Bronchial epithelial cell (primary cell): ENCODE measurements around the gene MOSMO. TPM values are rescaled to one million over a fixed set of nuclear protein-coding genes. Genes with fewer than 3 reads are reported as not detected.

ENCODE experiments used
- DNase-seq: peaks from one replicate; pipeline ENCODE4 v3.0.0-alpha.2; 2010; ENCODE audit warnings: low read depth
- FAIRE-seq: peaks from 2 replicates; lab custom pipeline; 2011; peaks lifted over from hg19 to GRCh38; lab: Jason Lieb, UNC
- H3K27me3 ChIP-seq: 2 replicates; pipeline ENCODE4 v1.5.1; 2011; ENCODE audit warnings: low read length; ENCODE audit not compliant: control insufficient read depth, insufficient read depth
- H3K36me3 ChIP-seq: 2 replicates; pipeline ENCODE4 v1.5.1; 2011; ENCODE audit warnings: low read length; ENCODE audit not compliant: control insufficient read depth, insufficient read depth
- H3K4me3 ChIP-seq: 2 replicates; pipeline ENCODE4 v1.5.1; 2011; ENCODE audit warnings: mild to moderate bottlenecking, low read depth, low read length, control low read depth
- CTCF ChIP-seq: IDR thresholded peaks from 2 replicates; pipeline ENCODE4 v1.5.1; 2011; ENCODE audit warnings: mild to moderate bottlenecking, moderate library complexity, low read length, control low read depth, inconsistent platforms; ENCODE audit not compliant: insufficient read depth, severe bottlenecking
- total RNA-seq: library from RNA; depleted of rRNA; stranded (reverse); fragments of >200 nt; gene quantifications from 2 replicates; pipeline ENCODE4 v1.2.1, GENCODE V29; 2014

The MOSMO gene
- total RNA-seq, 1 donor from 2014 or later: 17.6 TPM

GRCh38 chr16:21973945-21974344 is 34.0 kb upstream of the MOSMO start:
- H3K27me3 ChIP-seq: no peaks in the 10 kb centered on the region
- no peak for TF ChIP-seq CTCF
- FAIRE-seq: no peak
- H3K4me3 ChIP-seq: no peak overlapping the region
- H3K36me3 ChIP-seq: peaks cover 23% of the 10 kb centered on the region
- DNase-seq: no peak

- no peaks in the 10 kb centered on the region for H3K27me3 ChIP-seq
- H3K36me3 ChIP-seq: peaks cover 31% of the 10 kb centered on the region
- DNase-seq (peak; percentile 13), FAIRE-seq (no peak)
- H3K4me3 ChIP-seq: no peak overlapping the region
- TF ChIP-seq CTCF: no peak
Measured at GRCh38 chr16:21980032-21980431, 27.9 kb upstream of the MOSMO start.

GRCh38 chr16:21982108-21982507 is 25.8 kb upstream of the MOSMO start:
- FAIRE-seq: no peak
- Histone ChIP-seq H3K4me3 (no peak overlapping the region), H3K27me3 (no peaks in the 10 kb centered on the region), H3K36me3 (peaks cover 25% of the 10 kb centered on the region)
- DNase-seq: no peak
- TF ChIP-seq CTCF: no peak

- Histone ChIP-seq H3K36me3 (peaks cover 19% of the 10 kb centered on the region), H3K27me3 (no peaks in the 10 kb centered on the region), H3K4me3 (no peak overlapping the region)
- FAIRE-seq: no peak
- TF ChIP-seq CTCF: no peak
- no peak for DNase-seq
Measured at GRCh38 chr16:21984062-21984461, 23.8 kb upstream of the MOSMO start.

GRCh38 chr16:21985524-21985923 is 22.4 kb upstream of the MOSMO start:
- Histone ChIP-seq H3K36me3 (peaks cover 14% of the 10 kb centered on the region), H3K4me3 (no peak overlapping the region), H3K27me3 (no peaks in the 10 kb centered on the region)
- no peak for TF ChIP-seq CTCF
- DNase-seq: no peak
- no peak for FAIRE-seq

- TF ChIP-seq CTCF: no peak
- H3K27me3 ChIP-seq: no peaks in the 10 kb centered on the region
- FAIRE-seq: peak; percentile 58
Measured at GRCh38 chr16:21986692-21987246, 21.1 kb upstream of the MOSMO start.

More at GRCh38 chr16:21986692-21987246, 21.1 kb upstream of the MOSMO start:
- Histone ChIP-seq H3K36me3 (peaks cover 8% of the 10 kb centered on the region), H3K4me3 (no peak overlapping the region)
- DNase-seq: no peak
